GM19397 (cell line): ENCODE results near the gene MGST1.

Experiments used
- ATAC-seq: cut with Tn5 transposase; IDR thresholded peaks from one replicate; pipeline ENCODE4 v1.9.1; 2021; ENCODE audit warnings: mild to moderate bottlenecking, moderate library complexity; ENCODE audit not compliant: unreplicated experiment

MGST1 gene

GRCh38 chr12:16347391-16348298 is at the start of gene MGST1:
Gene MGST1 (plus strand): TSS chr12:16347645. CDS start chr12:16354253, 6,608 bp downstream.
- ATAC-seq: peak; percentile 81

GRCh38 chr12:16299403-16299802 is 48.0 kb upstream of the MGST1 start:
- ATAC-seq: no peak

- no peak for ATAC-seq
Measured at GRCh38 chr12:16300122-16300521, 47.3 kb upstream of the MGST1 start.

GRCh38 chr12:16300736-16301135 is 46.7 kb upstream of the MGST1 start:
- ATAC-seq: no peak

GRCh38 chr12:16303939-16304338 is 43.5 kb upstream of the MGST1 start:
- ATAC-seq: no peak

- no peak for ATAC-seq
Measured at GRCh38 chr12:16307856-16308475, 39.5 kb upstream of the MGST1 start.

- ATAC-seq: no peak
Measured at GRCh38 chr12:16310934-16311333, 36.5 kb upstream of the MGST1 start.

GRCh38 chr12:16323010-16323409 is 24.4 kb upstream of the MGST1 start:
- no peak for ATAC-seq

- no peak for ATAC-seq
Measured at GRCh38 chr12:16323638-16324037, 23.8 kb upstream of the MGST1 start.

GRCh38 chr12:16324272-16324671 is 23.2 kb upstream of the MGST1 start:
- ATAC-seq: no peak

GRCh38 chr12:16324772-16325171 is 22.7 kb upstream of the MGST1 start:
- ATAC-seq: no peak

- no peak for ATAC-seq
Measured at GRCh38 chr12:16325426-16325825, 22.0 kb upstream of the MGST1 start.

GRCh38 chr12:16327963-16328362 is 19.5 kb upstream of the MGST1 start:
- ATAC-seq: no peak

GRCh38 chr12:16329594-16329993 is 17.9 kb upstream of the MGST1 start:
- ATAC-seq: no peak

- no peak for ATAC-seq
Measured at GRCh38 chr12:16330560-16330959, 16.9 kb upstream of the MGST1 start.

GRCh38 chr12:16331998-16332397 is 15.4 kb upstream of the MGST1 start:
- no peak for ATAC-seq

GRCh38 chr12:16335838-16336237 is 11.6 kb upstream of the MGST1 start:
- ATAC-seq: no peak

- no peak for ATAC-seq
Measured at GRCh38 chr12:16344269-16344668, 3.2 kb upstream of the MGST1 start.

GRCh38 chr12:16345105-16345504 is 2.3 kb upstream of the MGST1 start:
- no peak for ATAC-seq

GRCh38 chr12:16346958-16347357 is 487 bp upstream of the MGST1 start:
- no peak for ATAC-seq

- peak; percentile 64 for ATAC-seq
Measured at GRCh38 chr12:16348435-16349130, 1.1 kb downstream of the MGST1 start.

- peak; percentile 32 for ATAC-seq
Measured at GRCh38 chr12:16349131-16349460, 1.7 kb downstream of the MGST1 start.
